GM23338 (cell line): Measurements from ENCODE around the gene MAGI1. TPM values are rescaled to one million over a fixed set of nuclear protein-coding genes. Genes with fewer than 3 reads are reported as not detected.

Experiments
- ATAC-seq: fragments of 200-7000 bp; cut with Tn5 transposase; 3 replicates; pipeline ENCODE4 v1.9.1; 2020
- DNase-seq: peaks from one replicate; pipeline ENCODE4 v3.0.0-alpha.2; 2015; ENCODE audit warnings: low spot score
- H2AFZ ChIP-seq: fragments of 200-600 bp; sonication (generic); 2 replicates; pipeline ENCODE4 v1.8.0; 2016; ENCODE audit warnings: antibody characterized with exemption, mild to moderate bottlenecking, moderate library complexity
- H3F3A ChIP-seq: fragments of 200-600 bp; sonication (generic); replicated peaks from 2 replicates; pipeline ENCODE4 v1.8.0; 2017; ENCODE audit warnings: antibody characterized with exemption, mixed run types, low read depth
- H3K27ac ChIP-seq: fragments of 200-600 bp; sonication (generic); 2 replicates; pipeline ENCODE4 v1.6.1; 2016; ENCODE audit warnings: low read depth
- H3K27me3 ChIP-seq: fragments of 200-600 bp; sonication (generic); 2 replicates; pipeline ENCODE4 v1.8.0; 2016; ENCODE audit warnings: mild to moderate bottlenecking, mixed run types, moderate library complexity; ENCODE audit not compliant: insufficient read depth
- H3K36me3 ChIP-seq: fragments of 200-600 bp; sonication (generic); 2 replicates; pipeline ENCODE4 v1.8.0; 2016; ENCODE audit warnings: mild to moderate bottlenecking; ENCODE audit not compliant: insufficient read depth
- H3K4me1 ChIP-seq: fragments of 200-600 bp; sonication (generic); 2 replicates; pipeline ENCODE4 v1.8.0; 2016; ENCODE audit warnings: mild to moderate bottlenecking, moderate library complexity; ENCODE audit not compliant: insufficient read depth
- H3K4me2 ChIP-seq: fragments of 200-600 bp; sonication (generic); 2 replicates; pipeline ENCODE4 v1.7.1; 2017; ENCODE audit warnings: mixed run types
- H3K4me3 ChIP-seq: fragments of 200-600 bp; sonication (generic); 2 replicates; pipeline ENCODE4 v1.6.1; 2016; ENCODE audit warnings: mixed run types
- H3K79me2 ChIP-seq: fragments of 200-600 bp; sonication (generic); replicated peaks from 2 replicates; pipeline ENCODE4 v1.8.0; 2017; ENCODE audit warnings: mild to moderate bottlenecking; ENCODE audit not compliant: insufficient read depth
- H3K9me2 ChIP-seq: fragments of 200-600 bp; sonication (generic); 2 replicates; pipeline ENCODE4 v1.8.0; 2017; ENCODE audit not compliant: insufficient read depth
- H4K20me1 ChIP-seq: fragments of 200-600 bp; sonication (generic); replicated peaks from 2 replicates; pipeline ENCODE4 v1.8.0; 2017; ENCODE audit warnings: mild to moderate bottlenecking; ENCODE audit not compliant: insufficient read depth
- H3K27ac Mint-ChIP-seq: 2 replicates; pipeline ENCODE4 v1.8.0; 2020; ENCODE audit warnings: inconsistent platforms, mild to moderate bottlenecking, moderate library complexity, mixed read lengths
- H3K27me3 Mint-ChIP-seq: 3 replicates; pipeline ENCODE4 v1.8.0; 2022; ENCODE audit warnings: low read depth, mild to moderate bottlenecking, moderate library complexity, mixed read lengths, inconsistent platforms; ENCODE audit not compliant: insufficient read depth, poor library complexity
- H3K36me3 Mint-ChIP-seq: 3 replicates; pipeline ENCODE4 v1.8.0; 2021; ENCODE audit warnings: low read depth, mild to moderate bottlenecking, inconsistent platforms, moderate library complexity, mixed read lengths
- H3K4me1 Mint-ChIP-seq: 3 replicates; pipeline ENCODE4 v1.8.0; 2020; ENCODE audit warnings: mild to moderate bottlenecking, inconsistent platforms, mixed read lengths
- H3K4me3 Mint-ChIP-seq: 3 replicates; pipeline ENCODE4 v1.8.0; 2021; ENCODE audit warnings: moderate library complexity, mild to moderate bottlenecking, inconsistent platforms, mixed read lengths
- H3K9me3 Mint-ChIP-seq: 3 replicates; pipeline ENCODE4 v1.8.0; 2020; ENCODE audit warnings: moderate library complexity, mild to moderate bottlenecking, inconsistent platforms, mixed read lengths
- CTCF ChIP-seq, 2 experiments: fragments of 200-600 bp in 1 of 2; sonication (generic) in 1 of 2; conservative IDR thresholded peaks; 2 replicates each; pipeline versions ENCODE4 v1.5.1 to v1.6.1; 2016 to 2017; ENCODE audit warnings: antibody characterized with exemption in 2 of 2, low read depth in 2 of 2, mild to moderate bottlenecking in 2 of 2, moderate library complexity in 1 of 2
- JUNB ChIP-seq: IDR thresholded peaks from one replicate; pipeline ENCODE4 v1.6.1; 2016; ENCODE audit warnings: antibody characterized with exemption; ENCODE audit not compliant: unreplicated experiment
- NANOG ChIP-seq: IDR thresholded peaks from 2 replicates; pipeline ENCODE4 v1.6.1; 2016; ENCODE audit warnings: antibody characterized with exemption, borderline replicate concordance
- STAT1 ChIP-seq: IDR thresholded peaks from one replicate; pipeline ENCODE4 v1.6.1; 2016; ENCODE audit warnings: antibody characterized with exemption; ENCODE audit not compliant: unreplicated experiment
- ZNF331 ChIP-seq: fragments of 250-450 bp; sonication (Bioruptor Pico); IDR thresholded peaks from 2 replicates; pipeline ENCODE4 v1.5.0; 2020; ENCODE audit warnings: low read depth, mild to moderate bottlenecking, moderate library complexity
- ZNF462 ChIP-seq: fragments of 250-450 bp; sonication (Bioruptor Pico); IDR thresholded peaks from 2 replicates; pipeline ENCODE4 v1.5.0; 2020; ENCODE audit warnings: mild to moderate bottlenecking, moderate library complexity
- polyA plus RNA-seq: library from polyadenylated mRNA; unstranded; fragments of >200 nt; fragmentation: Nextera tagmentation; extraction: Ambion mirVana; gene quantifications from 2 replicates; pipeline ENCODE4 v1.2.1, GENCODE V29; 2016
- total RNA-seq: library from RNA; depleted of rRNA; stranded (reverse); fragments of >200 nt; shearing (Covaris generic); gene quantifications from 2 replicates; pipeline ENCODE4 v1.2.3, GENCODE V29; 2014
- TF ChIP-seq, protein P1 (sequence below): IDR thresholded peaks from 2 replicates; pipeline ENCODE4 v1.6.1; 2016; ENCODE audit warnings: antibody characterized with exemption

MAGI1 gene
- total and polyA plus RNA-seq, 2 experiments from 2014 or later = 27.4 to 71.2 TPM

- TF ChIP-seq ZNF462 (CRISPR knock-in tag) (no peak), STAT1 (no peak)
Measured at GRCh38 chr3:65655061-65655460, 383.7 kb downstream of the MAGI1 start (continued).

GRCh38 chr3:65653731-65654130, 385.0 kb downstream of the MAGI1 start:
- Histone ChIP-seq H3K9me2 (no peaks in the 10 kb centered on the region), H4K20me1 (no peaks in the 10 kb centered on the region), H3F3A (no peaks in the 10 kb centered on the region), H3K4me3 (no peak overlapping the region), H3K27me3 (no peaks in the 10 kb centered on the region), H3K4me1 (peaks cover 13% of the 10 kb centered on the region), H3K36me3 (no peaks in the 10 kb centered on the region), H3K4me2 (peak overlapping the region; percentile 34; the same call in 1 of the 2 replicates), H3K27ac (no peak overlapping the region), H2AFZ (no peak overlapping the region), H3K79me2 (no peaks in the 10 kb centered on the region)
- Mint-ChIP-seq H3K4me3 (no peak overlapping the region), H3K9me3 (peaks cover 5% of the 10 kb centered on the region; the same call in 2 of the 3 replicates), H3K36me3 (peaks cover 6% of the 10 kb centered on the region; the same call in 2 of the 3 replicates), H3K27ac (no peak overlapping the region), H3K4me1 (peaks cover 20% of the 10 kb centered on the region), H3K27me3 (no peaks in the 10 kb centered on the region)
- ATAC-seq (no peak), DNase-seq (no peak)
- TF ChIP-seq NANOG (no peak), ZNF331 (no peak), JUNB (no peak), STAT1 (no peak), ZNF462 (CRISPR knock-in tag) (no peak), CTCF (conservative IDR thresholded peaks at IDR 0.05; ENCODE audit: low read depth in 2 of 2) (no peak)
- TF ChIP-seq, protein P1, sequence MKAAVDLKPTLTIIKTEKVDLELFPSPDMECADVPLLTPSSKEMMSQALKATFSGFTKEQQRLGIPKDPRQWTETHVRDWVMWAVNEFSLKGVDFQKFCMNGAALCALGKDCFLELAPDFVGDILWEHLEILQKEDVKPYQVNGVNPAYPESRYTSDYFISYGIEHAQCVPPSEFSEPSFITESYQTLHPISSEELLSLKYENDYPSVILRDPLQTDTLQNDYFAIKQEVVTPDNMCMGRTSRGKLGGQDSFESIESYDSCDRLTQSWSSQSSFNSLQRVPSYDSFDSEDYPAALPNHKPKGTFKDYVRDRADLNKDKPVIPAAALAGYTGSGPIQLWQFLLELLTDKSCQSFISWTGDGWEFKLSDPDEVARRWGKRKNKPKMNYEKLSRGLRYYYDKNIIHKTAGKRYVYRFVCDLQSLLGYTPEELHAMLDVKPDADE = no peak
